ENCODE results near the gene TRMT44.
"Not testable (repeated sequence)": the region's sequence is repeated elsewhere in the genome, so short reads cannot be mapped to it uniquely, and the experiment has no call there.

TRMT44 gene

DNA sequence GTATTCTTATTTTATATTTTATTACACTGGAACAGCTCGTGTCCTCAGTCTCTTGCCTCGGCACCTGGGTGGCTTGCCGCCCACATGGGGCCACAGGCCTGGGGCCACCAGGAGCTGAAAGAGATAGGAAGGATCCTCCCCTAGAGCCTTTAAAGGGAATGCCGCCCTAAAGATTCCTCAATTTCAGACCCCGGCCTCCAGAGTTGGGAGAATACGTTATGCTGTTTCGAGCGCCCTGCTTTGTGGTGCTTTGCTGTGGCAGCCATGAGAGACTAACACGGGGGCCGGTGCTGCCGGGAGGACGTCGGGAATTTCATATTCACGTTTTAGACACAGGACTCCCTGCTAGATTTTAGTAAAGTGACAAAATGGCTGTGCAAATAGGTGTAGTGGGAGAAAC, 33.3 kb upstream of the TRMT44 start:
- DNase-seq, result no peak

DNA sequence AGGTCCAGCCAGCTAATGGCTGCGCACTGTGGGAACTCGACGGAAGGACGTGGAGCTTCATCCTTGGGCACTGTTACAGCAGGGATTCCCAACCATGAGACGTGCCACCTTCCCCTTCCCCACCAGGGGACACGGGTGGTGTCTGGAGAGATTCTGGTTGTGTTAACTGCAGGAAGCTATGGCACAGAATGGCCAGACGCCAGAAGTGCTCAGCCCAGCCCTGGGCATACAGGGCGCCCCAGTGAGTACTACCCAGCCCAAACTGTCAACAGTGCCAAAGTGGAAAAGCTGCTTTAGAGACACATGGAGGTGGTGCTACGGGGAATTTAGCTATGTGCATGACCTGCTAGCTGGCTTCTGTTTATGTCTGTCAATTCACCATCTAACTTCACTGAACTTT, 32.8 kb upstream of the TRMT44 start:
- no peak for DNase-seq

DNA sequence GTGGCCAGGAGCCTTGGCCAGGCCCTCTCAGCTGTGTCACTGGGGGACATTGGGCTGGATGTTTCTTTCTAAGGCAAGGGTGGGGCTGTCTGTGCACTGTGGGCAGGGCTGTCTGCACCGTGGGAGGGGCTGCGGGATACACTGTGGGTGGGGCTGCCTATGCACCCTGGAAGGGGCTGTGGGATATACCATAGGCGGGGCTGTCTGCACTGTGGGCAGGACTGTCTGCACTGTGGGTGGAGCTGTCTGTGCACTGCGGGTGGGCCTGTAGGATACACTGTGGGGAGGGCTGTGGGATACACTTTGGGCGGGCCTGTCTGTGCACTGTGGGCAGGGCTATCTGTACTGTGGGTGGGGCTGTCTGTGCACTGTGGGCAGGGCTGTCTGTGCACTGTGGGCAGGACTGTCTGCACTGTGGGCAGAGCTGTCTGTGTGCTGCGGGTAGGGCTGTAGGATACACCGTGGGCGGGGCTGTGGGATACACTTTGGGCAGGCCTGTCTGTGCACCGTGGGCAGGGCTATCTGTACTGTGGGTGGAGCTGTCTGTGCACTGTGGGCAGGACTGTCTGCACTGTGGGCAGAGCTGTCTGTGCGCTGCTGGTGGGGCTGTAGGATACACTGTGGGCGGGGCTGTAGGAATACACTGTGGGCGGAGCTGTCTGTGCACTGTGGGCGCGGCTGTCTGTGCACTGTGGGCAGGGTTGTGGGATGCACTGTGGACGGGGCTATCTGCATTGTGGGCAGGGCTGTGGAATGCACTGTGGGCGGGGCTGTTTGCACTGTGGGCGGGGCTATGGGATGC, 31.1 kb upstream of the TRMT44 start:
- peak; percentile 61 for DNase-seq

DNA sequence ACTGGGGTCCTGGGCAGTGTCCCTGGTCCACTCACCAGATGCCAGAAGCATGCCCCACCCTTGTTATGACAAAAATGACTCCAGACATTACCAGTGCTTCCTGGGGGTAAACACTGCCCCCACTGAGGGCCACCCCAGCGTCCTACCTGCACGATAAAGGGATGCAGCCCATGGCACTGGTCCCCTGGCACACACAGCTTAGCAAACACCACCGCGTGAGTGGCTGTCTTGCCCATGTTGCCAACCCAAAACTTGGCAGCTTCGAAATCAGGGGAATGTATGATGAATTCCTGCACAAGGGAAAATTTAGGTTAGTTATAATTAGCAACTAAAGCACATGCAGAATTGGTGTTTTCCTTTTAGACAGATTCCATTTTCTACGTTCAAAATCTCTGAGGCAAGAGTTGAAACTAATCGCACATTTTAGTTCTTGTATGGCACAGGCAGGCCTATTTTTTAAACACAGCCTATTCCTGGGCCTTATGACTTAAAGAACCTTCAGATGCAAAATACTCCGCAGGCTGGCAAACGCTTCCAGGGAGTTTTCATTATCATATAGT, 30.4 kb upstream of the TRMT44 start:
- DNase-seq, result no peak

DNA sequence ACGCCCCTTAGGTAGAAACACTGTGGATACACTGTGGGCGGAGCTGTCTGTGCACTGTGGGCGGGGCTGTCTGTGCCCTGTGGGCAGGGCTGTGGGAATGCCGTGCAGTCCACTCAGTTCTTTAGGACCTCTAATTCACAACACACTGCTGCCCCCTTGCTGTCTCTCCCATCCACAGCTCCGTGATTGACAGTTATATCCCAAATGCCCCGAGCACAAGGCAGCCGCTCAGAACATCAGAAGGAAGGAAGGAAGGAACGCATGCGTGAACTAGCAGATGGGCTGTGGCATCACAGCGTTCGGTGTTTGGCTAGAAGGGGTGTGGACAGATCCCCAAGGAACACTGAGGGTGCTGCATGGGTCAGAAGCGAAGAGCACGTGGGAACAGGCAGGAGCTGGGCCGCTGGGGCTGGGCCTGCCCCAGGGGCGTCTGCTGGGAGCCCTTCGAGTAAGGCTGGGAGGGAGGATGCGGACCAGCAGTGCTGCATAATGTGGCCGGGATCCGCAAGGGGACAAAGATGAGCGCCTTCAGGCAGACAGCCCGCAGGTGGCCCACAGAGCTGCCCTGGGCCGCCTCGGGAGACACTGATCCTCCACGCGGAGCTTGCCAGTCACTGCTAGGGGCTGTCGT, 29.8 kb upstream of the TRMT44 start:
- DNase-seq, result no peak

DNA sequence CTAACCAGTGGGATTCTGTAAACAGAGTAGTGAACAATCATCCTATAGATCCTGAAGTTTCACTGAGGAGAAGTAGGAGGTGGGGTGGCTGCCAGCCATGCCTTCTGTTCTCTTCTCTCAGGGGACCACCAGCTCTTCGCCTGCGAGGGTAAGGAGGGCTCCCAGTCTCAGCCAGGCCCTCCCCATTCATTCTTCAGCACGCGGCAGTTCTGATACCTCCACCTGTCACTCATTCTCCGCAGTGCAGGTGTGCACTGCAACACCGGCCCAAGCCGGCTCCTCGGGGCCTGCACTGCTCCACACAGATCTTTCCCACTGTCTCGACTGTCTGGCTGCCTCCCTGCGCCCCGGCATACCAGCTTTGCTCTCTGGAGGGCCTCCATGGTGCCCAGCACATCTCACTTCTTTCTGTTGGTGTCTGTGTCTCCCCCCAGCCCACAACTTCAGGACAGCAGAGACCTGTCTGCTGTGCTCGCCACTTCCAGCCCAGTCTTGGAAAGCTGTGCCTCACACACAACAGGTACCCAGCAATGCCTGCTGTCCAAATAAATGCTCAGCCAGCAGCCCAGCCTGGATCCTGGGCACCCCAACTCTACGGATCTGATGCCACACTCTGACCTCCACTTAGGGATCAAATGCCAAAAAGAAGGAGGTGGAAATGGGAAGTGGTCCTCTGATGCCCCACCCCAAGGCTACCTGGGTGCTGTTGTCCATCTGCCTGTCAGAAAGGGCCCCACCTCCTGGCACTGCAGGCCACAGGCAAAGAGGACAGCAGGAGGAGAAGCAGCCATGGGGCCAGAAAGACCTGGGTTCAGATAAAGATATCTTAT, 29.0 kb upstream of the TRMT44 start:
- no peak for DNase-seq

DNA sequence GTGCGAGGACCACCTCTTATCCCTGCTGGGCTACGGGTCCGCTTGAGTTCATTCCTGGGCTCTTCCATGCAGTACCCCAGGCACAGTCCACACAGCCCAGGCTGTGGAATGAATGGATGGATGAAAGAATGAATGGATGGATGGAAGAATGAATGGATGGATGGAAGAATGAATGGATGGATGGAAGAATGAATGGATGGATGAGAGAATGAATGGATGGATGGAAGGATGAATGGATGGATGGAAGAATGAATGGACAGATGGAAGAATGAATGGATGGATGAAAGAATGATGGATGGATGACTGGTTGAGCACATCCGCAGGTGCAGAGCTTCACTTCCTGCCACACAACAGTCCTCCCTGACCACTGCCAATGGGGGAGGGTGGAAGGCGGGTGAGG, 28.3 kb upstream of the TRMT44 start:
- no peak for DNase-seq

DNA sequence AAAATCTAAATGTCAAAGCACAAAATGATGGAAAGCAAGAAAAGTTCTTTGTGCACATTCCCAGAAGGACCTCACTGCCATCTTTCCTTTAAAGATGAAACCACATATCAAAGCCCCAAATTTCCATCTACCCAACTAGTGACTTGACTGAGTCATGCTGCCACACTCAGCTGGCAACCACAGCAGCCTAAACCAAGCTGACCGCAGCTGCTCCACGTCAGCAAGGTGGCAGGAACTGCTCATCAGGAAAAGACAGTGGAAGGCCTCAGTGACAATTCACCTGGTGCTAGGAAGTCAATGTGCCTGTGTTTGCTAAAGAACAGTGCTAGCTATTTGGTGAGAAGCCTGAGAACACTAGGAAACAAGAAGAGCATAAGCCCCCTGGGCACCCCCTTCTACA, 26.2 kb upstream of the TRMT44 start:
- no peak for DNase-seq

DNA sequence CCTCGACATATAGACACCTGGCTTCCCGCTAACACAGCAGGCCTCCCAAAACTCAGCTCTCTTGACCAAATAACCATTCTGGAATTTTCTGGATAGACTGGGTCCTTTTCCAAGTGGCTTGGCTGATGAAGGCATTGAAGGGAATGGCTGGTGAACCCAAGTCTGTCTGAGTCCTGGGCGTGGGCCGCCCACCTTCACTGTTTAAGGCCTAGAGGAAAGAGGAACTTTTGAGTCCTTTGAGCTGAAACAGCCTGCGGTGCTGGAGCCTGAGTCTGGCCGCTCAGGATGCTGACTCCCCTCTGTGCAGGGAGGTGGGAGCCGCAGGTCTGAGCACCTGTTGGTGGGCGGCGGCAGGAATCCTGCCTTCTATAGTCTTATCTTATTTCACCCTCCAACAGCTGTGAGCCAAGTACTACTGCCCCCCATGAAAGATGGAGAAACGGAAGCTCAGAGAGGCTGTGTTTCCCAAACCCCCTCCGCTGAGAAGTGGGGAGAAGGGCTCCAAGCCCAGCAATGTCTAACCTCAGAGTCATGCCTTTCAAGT, 23.4 kb upstream of the TRMT44 start:
- DNase-seq, result no peak

DNA sequence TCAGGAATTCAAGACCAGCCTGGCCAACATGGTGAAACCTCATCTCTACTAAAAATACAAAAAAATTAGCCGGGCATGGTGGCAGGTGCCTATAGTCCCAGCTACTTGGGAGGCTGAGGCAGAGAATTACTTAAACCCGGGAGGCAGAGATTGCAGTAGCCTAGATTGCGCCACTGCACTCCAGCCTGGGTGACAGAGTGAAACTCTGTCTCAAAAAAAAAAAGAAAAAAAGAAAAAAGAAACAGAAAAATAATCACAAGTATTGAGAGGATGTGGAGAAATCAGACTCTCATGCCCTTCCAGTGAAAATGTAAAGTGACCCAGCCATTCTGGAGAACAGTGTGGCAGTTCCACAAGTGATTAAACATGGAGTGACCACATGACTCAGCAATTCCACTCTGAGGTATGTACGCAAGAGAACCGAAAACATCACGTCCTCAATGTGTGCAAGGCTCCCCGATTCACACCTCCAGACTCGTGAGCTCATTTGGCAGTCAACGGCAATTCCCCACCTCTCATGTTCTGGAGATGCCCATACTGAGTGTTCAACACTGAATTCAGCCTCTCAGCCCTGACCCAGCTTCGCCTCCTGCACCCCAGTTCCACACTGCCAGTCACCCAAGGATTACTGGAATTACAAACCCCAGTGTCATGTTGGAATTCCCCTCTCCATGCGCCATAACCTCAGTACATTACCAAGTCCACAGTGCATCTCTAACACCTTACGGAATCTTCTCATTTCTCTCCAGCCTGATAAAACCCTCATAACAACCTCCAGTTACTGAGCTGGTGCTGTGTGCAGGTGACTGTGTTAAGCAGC, 21.1 kb upstream of the TRMT44 start:
- no peak for DNase-seq

DNA sequence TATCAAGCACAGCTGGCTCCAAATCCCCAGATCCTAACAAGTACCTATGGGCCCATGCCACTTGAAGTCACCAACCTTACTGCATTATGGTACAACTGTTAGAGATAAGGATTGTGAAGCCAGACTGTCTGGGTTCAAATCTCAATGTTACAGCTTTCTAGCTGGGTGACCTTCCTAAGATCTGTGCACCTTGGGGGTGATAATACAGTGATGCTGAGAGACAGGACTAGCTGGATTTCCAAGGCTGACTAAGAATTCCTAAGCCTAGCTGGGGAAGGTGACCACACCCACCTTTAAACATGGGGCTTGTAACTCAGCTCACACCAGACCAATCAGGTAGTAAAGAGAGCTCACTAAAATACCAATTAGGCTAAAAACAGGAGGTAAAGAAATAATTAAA, 20.4 kb upstream of the TRMT44 start:
- DNase-seq, result not testable (repeated sequence)

DNA sequence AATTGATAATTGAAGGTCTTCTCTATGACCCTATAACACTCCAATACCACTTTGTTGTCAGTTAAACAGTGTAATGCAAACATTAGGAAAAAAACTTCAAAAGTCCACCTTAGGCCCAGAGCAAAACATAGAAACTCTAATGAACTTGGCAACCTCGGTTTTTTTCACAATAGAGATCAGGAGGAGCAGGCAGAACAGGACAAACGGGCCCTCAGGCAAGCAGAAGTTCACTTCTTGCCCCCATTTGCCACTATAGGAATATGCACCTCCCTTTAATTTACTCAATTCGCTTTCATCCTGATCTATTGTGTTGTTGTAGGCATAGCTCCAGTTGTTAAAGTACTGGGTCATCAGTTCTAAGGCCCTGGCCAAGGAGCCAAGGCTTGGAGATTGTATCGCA, 18.2 kb upstream of the TRMT44 start:
- no peak for DNase-seq

DNA sequence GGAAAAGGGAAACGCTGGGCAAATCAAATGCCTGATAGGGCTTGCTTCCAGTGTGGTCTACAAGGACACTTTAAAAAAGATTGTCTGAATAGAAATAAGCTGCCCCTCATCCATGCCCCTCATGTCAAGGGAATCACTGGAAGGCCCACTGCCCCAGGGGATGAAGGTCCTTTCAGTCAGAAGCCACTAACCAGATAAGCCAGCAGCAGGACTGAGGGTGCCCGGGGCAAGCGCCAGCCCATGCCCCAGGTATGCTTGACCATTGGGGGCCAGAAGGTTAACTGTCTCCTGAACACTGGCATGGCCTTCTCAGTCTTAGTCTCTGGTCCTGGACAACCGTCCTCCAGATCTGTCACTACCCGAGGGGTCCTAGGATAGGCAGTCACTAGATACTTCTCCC, 17.8 kb upstream of the TRMT44 start:
- no peak for DNase-seq

DNA sequence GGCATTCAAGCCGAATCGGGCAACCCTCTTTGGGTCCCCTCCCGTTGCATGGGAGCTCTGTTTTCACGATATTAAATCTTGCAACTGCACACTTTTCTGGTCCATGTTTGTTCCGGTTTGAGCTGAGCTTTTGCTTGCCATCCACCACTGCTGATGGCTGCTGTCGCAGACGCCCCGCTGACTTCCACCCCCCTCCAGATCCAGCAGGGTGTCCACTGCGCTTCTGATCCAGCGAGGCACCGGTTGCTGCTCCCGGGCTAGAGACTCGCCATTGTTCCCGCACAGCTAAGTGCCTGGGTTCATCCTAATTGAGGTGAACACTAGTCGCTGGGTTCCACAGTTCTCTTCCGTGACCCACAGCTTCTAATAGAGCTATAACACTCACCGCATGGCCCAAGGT, 13.3 kb upstream of the TRMT44 start:
- DNase-seq, result no peak

DNA sequence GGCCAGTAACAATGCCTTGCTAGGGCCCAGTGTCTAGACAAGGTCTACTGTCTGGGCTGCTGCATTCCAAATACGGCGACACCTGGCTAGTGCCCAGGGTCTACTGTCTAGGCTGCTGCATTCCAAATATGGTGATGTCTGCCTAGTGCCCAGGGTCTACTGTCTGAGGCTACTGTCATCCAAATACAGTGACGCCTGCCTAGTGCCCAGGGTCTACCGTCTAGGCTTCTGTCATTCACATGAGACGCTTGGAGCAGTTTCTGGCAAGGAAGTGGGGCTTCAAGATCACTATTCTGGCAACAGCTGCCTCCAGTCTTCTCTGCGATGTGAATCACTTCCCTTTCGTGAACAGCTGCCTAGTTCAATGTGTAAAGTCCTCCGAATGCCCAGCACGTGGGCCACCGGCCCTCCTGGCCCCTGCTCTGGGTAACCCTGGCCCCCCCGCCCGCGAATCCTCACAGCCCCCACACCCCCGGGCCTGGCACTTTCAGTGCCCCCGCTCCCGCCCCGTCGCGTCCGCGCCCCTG, 12.8 kb upstream of the TRMT44 start:
- DNase-seq, result no peak

DNA sequence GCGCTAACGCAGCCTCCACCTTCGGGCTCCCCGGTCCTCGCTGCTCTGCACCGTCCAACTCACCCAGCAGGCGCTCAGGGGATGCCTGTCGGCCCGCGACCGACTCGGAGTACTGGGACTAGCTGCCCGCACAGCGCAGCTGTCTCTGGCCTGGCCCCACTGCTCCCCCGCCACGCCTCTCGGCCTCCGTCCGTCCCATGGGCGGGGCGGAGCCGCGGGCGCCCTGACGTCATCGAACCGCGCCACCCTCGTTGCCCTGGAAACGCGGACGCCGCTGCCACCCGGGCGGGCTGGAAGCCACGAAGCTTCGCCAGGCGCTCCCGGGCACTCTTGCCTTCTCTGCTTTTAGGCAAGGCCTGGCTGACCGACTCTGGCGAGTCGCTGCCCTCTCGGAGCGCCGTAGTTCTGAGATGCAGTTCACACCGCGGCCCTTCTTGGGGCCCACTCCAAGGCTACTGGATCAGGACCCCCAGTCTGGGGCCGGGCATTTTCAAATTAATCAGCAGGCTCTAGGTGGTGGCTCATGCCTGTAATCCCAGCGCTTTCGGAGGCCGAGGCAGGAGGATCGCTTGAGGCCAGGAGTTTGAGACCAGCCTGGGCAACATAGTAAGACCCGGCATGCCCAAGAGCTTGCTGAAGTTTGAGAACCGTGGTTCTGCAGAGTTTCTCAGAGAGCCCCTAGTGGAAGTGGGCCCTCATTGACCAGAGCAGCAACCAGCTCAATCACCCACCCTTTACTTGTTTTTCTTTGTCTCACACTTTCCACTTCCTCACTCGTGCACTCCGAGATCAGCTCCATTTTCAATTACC, 12.1 kb upstream of the TRMT44 start:
- DNase-seq, result peak; percentile 89

DNA sequence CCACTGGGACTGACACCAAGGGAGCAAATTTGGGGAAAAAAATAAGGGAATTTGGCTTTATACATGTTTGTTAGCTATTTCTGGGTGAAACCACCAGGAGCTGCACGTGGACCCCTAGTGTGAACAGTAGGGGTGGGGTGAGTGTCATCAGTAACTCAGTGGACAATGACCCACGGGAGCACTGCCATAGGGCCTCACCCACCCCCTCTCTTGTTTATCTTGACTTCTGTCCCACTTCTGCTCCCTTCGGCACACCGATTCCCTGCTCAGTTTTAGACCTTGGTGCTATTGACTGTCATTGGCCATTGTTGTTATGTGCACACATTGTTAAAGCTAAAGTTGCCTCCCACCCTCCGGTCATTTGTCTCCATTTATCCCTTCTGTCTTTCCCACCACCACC, 9.0 kb upstream of the TRMT44 start:
- DNase-seq, result no peak

DNA sequence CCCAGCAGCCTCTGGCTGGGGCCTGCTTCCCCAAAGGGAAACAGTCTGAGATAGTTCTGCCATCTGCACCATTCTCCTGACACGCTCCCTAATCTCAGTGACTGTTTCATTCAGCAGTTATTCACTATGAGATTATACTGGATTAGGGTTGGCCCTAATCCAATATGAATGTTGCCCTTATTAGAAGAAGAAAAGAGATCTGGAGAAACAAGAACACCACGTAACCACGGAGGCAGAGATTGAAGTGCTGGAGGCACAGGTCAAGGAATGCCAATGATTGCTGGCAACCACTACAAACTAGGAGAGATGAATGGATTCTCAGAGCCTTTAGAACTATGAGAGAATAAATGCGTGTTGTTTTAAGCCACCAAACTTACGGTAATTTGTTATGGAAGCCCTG, 7.4 kb upstream of the TRMT44 start:
- no peak for DNase-seq

DNA sequence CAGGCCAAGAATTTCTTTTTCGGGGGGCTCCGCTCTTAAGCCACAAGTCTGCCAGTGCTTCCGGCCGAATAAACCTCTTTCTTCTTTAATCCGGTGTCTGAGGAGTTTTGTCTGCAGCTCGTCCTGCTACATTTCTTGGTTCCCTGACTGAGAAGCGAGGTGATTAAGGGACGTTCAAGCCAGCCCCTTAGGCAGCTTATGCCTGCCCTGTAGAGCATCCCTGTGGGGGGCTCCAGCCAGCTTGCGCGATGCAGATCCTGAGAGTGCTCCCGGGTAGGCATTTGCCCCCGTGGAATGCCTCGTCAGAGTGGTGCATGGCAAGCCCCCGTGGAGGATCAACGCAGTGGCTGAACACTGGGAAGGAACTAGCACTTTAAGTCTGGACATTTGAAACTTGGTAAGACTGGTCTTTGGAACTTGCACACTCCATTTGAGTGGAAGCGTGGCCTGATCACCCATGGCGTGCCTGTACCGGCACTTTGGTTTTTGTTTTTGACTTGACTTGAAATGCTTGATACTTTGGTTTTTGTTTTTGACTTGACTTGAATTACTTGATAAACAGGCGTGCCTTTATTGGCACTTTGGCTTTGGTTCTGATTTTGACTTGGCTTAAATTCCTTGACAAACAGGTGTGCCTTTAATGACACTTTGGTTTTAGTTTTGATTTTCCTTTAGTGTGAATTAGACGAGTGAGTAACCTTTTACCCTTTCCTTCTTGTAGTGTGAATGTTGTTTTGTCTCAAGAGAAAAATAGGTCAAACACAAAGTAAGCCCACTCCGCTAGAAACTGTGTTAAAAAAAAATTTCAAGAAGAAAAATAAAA, 6.1 kb upstream of the TRMT44 start:
- DNase-seq, result no peak

DNA sequence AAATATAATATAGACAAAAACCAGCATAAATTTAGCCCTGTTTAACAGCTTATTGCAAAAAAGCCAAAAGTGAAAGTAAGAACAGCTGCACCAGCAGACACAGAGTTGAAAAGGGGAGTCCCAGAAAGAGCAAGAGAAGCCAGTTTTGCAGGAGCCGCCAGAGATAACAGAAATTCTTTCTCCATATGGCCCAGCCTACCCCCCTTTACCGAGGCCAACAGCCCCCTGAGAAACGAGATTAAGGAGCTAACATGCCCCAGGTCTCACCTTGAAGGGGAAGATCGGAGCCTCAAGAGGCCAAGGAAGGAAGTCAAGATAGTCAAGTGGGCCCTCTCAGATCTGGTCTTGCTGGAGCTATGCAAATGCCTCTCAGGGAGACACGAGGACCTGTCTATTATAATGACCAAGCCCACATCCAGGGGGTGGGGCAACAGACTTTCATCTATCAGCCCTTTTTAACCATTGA, 4.9 kb upstream of the TRMT44 start:
- DNase-seq, result no peak

All from activated gamma-delta T cell treated with Interleukin-2 at 50 U/mL for 16 hours (primary cell).